K562 (cell line): ENCODE measurements around the gene USP46. TPM values are rescaled to one million over a fixed set of nuclear protein-coding genes. Genes with fewer than 3 reads are reported as not detected.

Experiments used
- ATAC-seq: fragments of 200-7000 bp; cut with Tn5 transposase; 3 replicates; pipeline ENCODE4 v1.9.1; 2020; ENCODE audit warnings: moderate library complexity
- BruUV-seq: library from RNA; stranded (reverse); fragments of 400-500 nt; replicated peaks from 2 replicates; lab custom pipeline; 2021; lab: Mats Ljungman, UMichigan
- CTCF ChIA-PET: fragments of 300-600 bp; formaldehyde crosslinking; extraction: SDS; loops from one replicate; lab custom pipeline; 2021; ENCODE audit warnings: low intra/inter-chr PET ratio; lab: Yijun Ruan, JAX
- POLR2A ChIA-PET: fragments of 300-600, 350-650 bp; sonication (Branson Sonifier 250); formaldehyde crosslinking; extraction: SDS; loops from one replicate; lab custom pipeline; 2021; ENCODE audit warnings: antibody characterized with exemption, inconsistent platforms; lab: Yijun Ruan, JAX
- DNase-seq, 4 experiments: peaks; one replicate each; pipeline versions ENCODE4 v3.0.0 to v3.0.0-alpha.2; 2011 to 2018; ENCODE audit warnings: low spot score in 3 of 4, mixed read lengths in 3 of 4; ENCODE audit errors: extremely low read depth in 1 of 4
- FAIRE-seq: peaks from 2 replicates; lab custom pipeline; 2011; peaks lifted over from hg19 to GRCh38; lab: Jason Lieb, UNC
- H2AFZ ChIP-seq: 2 replicates; pipeline ENCODE4 v1.6.0; 2011; ENCODE audit warnings: low read depth, low read length, control low read depth, inconsistent platforms
- H3K27ac ChIP-seq: fragments of 200-600 bp; 3 replicates; pipeline ENCODE4 v1.8.0; 2011; ENCODE audit warnings: low read depth, mild to moderate bottlenecking, control low read depth, inconsistent platforms, low read length, moderate library complexity, mixed read lengths; ENCODE audit errors: extremely low read depth
- H3K27me3 ChIP-seq, 2 experiments: fragments of 300-600 bp in 1 of 2; 2 replicates in 1 of 2; 3 replicates in 1 of 2; pipeline versions ENCODE4 v1.6.0 to v1.8.0; 2011; ENCODE audit warnings: inconsistent platforms in 2 of 2, low read length in 2 of 2, mild to moderate bottlenecking in 1 of 2, mixed read lengths in 1 of 2, moderate library complexity in 1 of 2; ENCODE audit not compliant: control insufficient read depth in 2 of 2, insufficient read depth in 2 of 2
- H3K36me3 ChIP-seq: fragments of 300-600 bp; 3 replicates; pipeline ENCODE4 v1.8.0; 2011; ENCODE audit warnings: mild to moderate bottlenecking, low read length, inconsistent platforms; ENCODE audit not compliant: control insufficient read depth, insufficient read depth
- H3K4me1 ChIP-seq, 2 experiments: fragments of 200-600 bp in 1 of 2; replicated peaks in 1 of 2; 2 replicates in 1 of 2; 3 replicates in 1 of 2; pipeline versions ENCODE4 v1.5.1 to v1.8.0; 2011; ENCODE audit warnings: inconsistent platforms in 2 of 2, low read length in 2 of 2, mild to moderate bottlenecking in 1 of 2, mixed read lengths in 1 of 2, moderate library complexity in 1 of 2; ENCODE audit not compliant: control insufficient read depth in 2 of 2, insufficient read depth in 2 of 2
- H3K4me2 ChIP-seq: 2 replicates; pipeline ENCODE4 v1.6.1; 2011; ENCODE audit warnings: low read length, control low read depth, inconsistent platforms, mixed read lengths; ENCODE audit not compliant: insufficient read depth
- H3K4me3 ChIP-seq: fragments of 200-600 bp; sonication (generic), shearing (Covaris generic); 2 replicates; pipeline ENCODE4 v1.5.1; 2016; ENCODE audit warnings: control low read depth, inconsistent platforms
- H3K79me2 ChIP-seq: fragments of 200-600 bp; 3 replicates; pipeline ENCODE4 v1.8.0; 2011; ENCODE audit warnings: low read length, inconsistent platforms; ENCODE audit not compliant: control insufficient read depth, insufficient read depth
- H3K9ac ChIP-seq, 2 experiments: 2 replicates each; pipeline versions ENCODE4 v1.6.0 to v1.6.1; 2011; ENCODE audit warnings: low read depth in 2 of 2, low read length in 2 of 2, control low read depth in 1 of 2, inconsistent platforms in 1 of 2, mild to moderate bottlenecking in 1 of 2, mixed read lengths in 1 of 2; ENCODE audit not compliant: insufficient read depth in 1 of 2
- H3K9me1 ChIP-seq: one replicate; pipeline ENCODE4 v1.6.0; 2011; ENCODE audit warnings: inconsistent platforms, mild to moderate bottlenecking, low read length, moderate library complexity; ENCODE audit not compliant: control insufficient read depth, insufficient read depth
- H3K9me3 ChIP-seq: replicated peaks from 2 replicates; pipeline ENCODE4 v1.5.1; 2011; ENCODE audit warnings: low read depth, low read length, inconsistent platforms; ENCODE audit not compliant: control insufficient read depth, insufficient read depth
- H4K20me1 ChIP-seq: replicated peaks from 2 replicates; pipeline ENCODE4 v1.6.1; 2011; ENCODE audit warnings: low read length, inconsistent platforms, mixed read lengths; ENCODE audit not compliant: control insufficient read depth, insufficient read depth
- ARID2 ChIP-seq: fragments of 450-650 bp; IDR thresholded peaks from 2 replicates; pipeline ENCODE4 v1.6.1; 2017; ENCODE audit warnings: antibody characterized with exemption, mild to moderate bottlenecking
- HNRNPK ChIP-seq: fragments of 200-400 bp; formaldehyde crosslinking; IDR thresholded peaks from one replicate; pipeline ENCODE4 v1.6.1; 2018; ENCODE audit warnings: mild to moderate bottlenecking, low read depth, low read length; ENCODE audit not compliant: poor library complexity, severe bottlenecking
- MLX ChIP-seq, 2 experiments: fragments of 450-650 bp in 1 of 2; sonication (generic) in 1 of 2; formaldehyde crosslinking; conservative IDR thresholded peaks; 2 replicates each; pipeline versions ENCODE4 v1.4.0 to v1.8.1; 2020 to 2022; ENCODE audit warnings: mild to moderate bottlenecking in 1 of 2, missing genetic modification reagents in 1 of 2
- WGBS: fragments of 100-300 bp; shearing (Covaris generic); methylation state at CpG from one replicate; pipeline ENCODE4 v1.1.6; 2016; ENCODE audit warnings: low coverage, mixed read lengths; ENCODE audit not compliant: insufficient coverage; ENCODE audit errors: missing lambda C conversion rate; 5-methylcytosine and 5-hydroxymethylcytosine counted together
- in situ Hi-C: fragments of 300-500 bp; cut with MboI; formaldehyde crosslinking; loops from 4 replicates; pipeline ENCODE4 v1.15.0; 2018; ENCODE audit warnings: inconsistent platforms, mixed read lengths
- intact Hi-C: fragments of 100-400 bp; cut with micrococcal nuclease; formaldehyde crosslinking; loops from 2 replicates; pipeline ENCODE4 v1.14.2; 2022
- polyA plus RNA-seq, 8 experiments: library from polyadenylated mRNA; depleted of rRNA in 4 of 8; stranded (reverse) in 5 of 8; unstranded in 3 of 8; fragments of >200 nt; fragmentation: Nextera tagmentation in 2 of 8; fragmentation: Illumina TruSeq in 1 of 8; extraction: Ambion mirVana in 2 of 8; extraction: Trizol in 1 of 8; gene quantifications; 2 replicates each; pipeline versions ENCODE4 v1.2.1 to v1.2.3, GENCODE V29; 2011 to 2014; ENCODE audit warnings: inconsistent platforms in 1 of 8, missing spikeins in 1 of 8
- total RNA-seq, 7 experiments: library from RNA; depleted of rRNA in 6 of 7; stranded (reverse); fragments of >200 nt in 6 of 7; fragmentation: Illumina TruSeq in 2 of 7; extraction: Trizol in 2 of 7; gene quantifications; 2 replicates each; pipeline versions ENCODE4 v1.2.1 to v1.2.3, GENCODE V29; 2011 to 2021; ENCODE audit warnings: low replicate concordance in 1 of 7

The USP46 gene
- total and polyA plus RNA-seq, 9 of the 15 experiments (the other 6 are each of a cell fraction or from before 2014, with no cell fraction given) = 3.0 to 11.7 (median 8.4) TPM

- intact Hi-C loops (no loop called here), in situ Hi-C loops (no loop called here)
- ATAC-seq (no peak), DNase-seq (no peak), FAIRE-seq (no peak)
- no peaks in the 10 kb centered on the region for H3K79me2 ChIP-seq
- no peak overlapping the region for H2AFZ ChIP-seq
- no peaks in the 10 kb centered on the region for H3K9me3 ChIP-seq
- H3K27me3 ChIP-seq = peaks cover 0 to 1% of the 10 kb centered on the region in 2 experiments; a peak in 2 of 5 replicates
- no peaks in the 10 kb centered on the region for H3K9me1 ChIP-seq
- no peak for TF ChIP-seq MLX (CRISPR knock-in tag; conservative IDR thresholded peaks at IDR 0.05)
- no peaks in the 10 kb centered on the region for H3K36me3 ChIP-seq
- BruUV-seq = no TSS peak
- no peaks in the 10 kb centered on the region for H4K20me1 ChIP-seq
- no peak overlapping the region for H3K4me2 ChIP-seq
- no peak overlapping the region for H3K27ac ChIP-seq
- H3K4me3 ChIP-seq = no peak overlapping the region
- no peaks in the 10 kb centered on the region for H3K4me1 ChIP-seq
- ChIA-PET CTCF (no interaction called here), POLR2A (no interaction called here)
- H3K9ac ChIP-seq = no peak overlapping the region
- WGBS = 4% methylated on average over 7 of the region's 7 CpGs
Observed at GRCh38 chr4:52576326-52576725, 82.8 kb downstream of the USP46 start.

GRCh38 chr4:52575406-52575805 is 83.7 kb downstream of the USP46 start:
- Histone ChIP-seq H3K4me3 (no peak overlapping the region), H3K9ac (no peak overlapping the region), H3K9me3 (no peaks in the 10 kb centered on the region), H3K27ac (no peak overlapping the region), H2AFZ (no peak overlapping the region), H4K20me1 (no peaks in the 10 kb centered on the region), H3K9me1 (no peaks in the 10 kb centered on the region), H3K36me3 (no peaks in the 10 kb centered on the region), H3K27me3 (no peaks in the 10 kb centered on the region; a peak in 1 of 5 replicates), H3K4me2 (no peak overlapping the region), H3K79me2 (no peaks in the 10 kb centered on the region), H3K4me1 (no peaks in the 10 kb centered on the region)
- WGBS = 33% methylated on average over 1 of the region's 1 CpG
- POLR2A ChIA-PET = no interaction called here
- ATAC-seq (no peak), DNase-seq (no peak), FAIRE-seq (no peak)
- BruUV-seq = no TSS peak
- CTCF ChIA-PET = no interaction called here
- intact Hi-C loops = no loop called here
- TF ChIP-seq HNRNPK (peak; percentile 91), ARID2 (no peak)
- in situ Hi-C loops = no loop called here
